Right lobe of liver (tissue), 4 donors: Measurements from ENCODE around the gene REEP2.

Source experiments
- CTCF ChIP-seq, 4 donors: fragments of 200-600 bp in 3 of 4; fragments of 450-650 bp in 1 of 4; IDR thresholded peaks; one replicate each; pipeline versions ENCODE4 v1.5.1 to v1.8.0; 2016 to 2022; ENCODE audit warnings: antibody characterized with exemption in 4 of 4, mild to moderate bottlenecking in 2 of 4
- POLR2A ChIP-seq: fragments of 450-650 bp; IDR thresholded peaks from one replicate; pipeline ENCODE4 v1.6.1; 2017; ENCODE audit warnings: antibody characterized with exemption, mild to moderate bottlenecking
- donor health status: DM: no; HTN: no; CAD: no.
- donor health status: DM: no; HTN: no; CAD: no.
- donor health status: DM: no; HTN: yes; CAD: no.

- TF ChIP-seq CTCF (IDR thresholded peaks at IDR 0.05) (no peak), POLR2A (no peak)
These were observed 6.1 kb downstream of the REEP2 start for GRCh38 chr5:138444774-138445546.
